ENCODE results near the gene RAB2B.

RAB2B gene

DNA sequence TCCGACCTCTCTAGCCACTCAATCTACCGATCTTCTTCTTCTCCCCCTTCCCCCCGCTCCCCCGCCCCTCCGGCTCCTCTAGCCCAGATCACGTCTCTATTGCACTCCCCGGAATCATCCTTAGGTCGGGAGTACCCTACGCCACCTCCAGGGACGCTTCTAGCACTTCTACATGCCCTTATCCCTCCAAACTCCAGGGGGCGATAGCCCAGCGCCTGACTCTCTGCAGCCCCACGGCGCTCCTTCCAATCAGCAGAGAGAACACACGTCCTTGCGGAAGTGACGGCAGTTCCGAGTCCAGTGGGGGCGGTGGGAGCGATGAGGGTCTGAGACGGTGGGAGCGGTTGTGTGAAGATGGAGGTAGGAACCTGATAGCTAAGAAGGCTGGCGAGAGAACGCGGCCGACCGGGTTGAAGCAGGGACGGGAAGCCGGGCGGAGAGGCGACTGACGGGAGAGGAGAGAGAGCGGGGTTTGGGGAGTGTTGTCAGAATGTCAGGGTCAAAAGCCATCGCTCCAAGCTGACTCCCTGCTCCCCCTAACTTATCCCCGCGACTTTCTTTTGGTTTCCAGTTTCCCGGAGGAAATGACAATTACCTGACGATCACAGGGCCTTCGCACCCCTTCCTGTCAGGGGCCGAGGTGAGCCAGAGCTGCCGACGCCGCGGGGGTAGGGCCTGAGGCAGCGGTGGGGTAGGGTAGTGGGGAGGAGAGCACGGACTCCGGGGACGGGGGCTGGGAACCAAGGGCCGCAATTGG is at the start of gene RAB2B, which contains the start of gene TOX4:
RAB2B (minus strand) TSS at position 35 of the 757 bp plus-strand sequence. CDS start 87 bp downstream, outside the sequence.
TOX4 (plus strand) TSS at position 271 of the 757 bp plus-strand sequence; CDS start at position 355, 84 bp downstream.
- intact Hi-C loops (cut with DNase I) = loop anchor here (1.0 to 2.0 kb wide), 2 partner anchors 21 to 34 kb away; partner anchors contain the start of genes CHD8 and METTL3
- DNase-seq = peak; percentile 93 to 100 (median 98)

DNA sequence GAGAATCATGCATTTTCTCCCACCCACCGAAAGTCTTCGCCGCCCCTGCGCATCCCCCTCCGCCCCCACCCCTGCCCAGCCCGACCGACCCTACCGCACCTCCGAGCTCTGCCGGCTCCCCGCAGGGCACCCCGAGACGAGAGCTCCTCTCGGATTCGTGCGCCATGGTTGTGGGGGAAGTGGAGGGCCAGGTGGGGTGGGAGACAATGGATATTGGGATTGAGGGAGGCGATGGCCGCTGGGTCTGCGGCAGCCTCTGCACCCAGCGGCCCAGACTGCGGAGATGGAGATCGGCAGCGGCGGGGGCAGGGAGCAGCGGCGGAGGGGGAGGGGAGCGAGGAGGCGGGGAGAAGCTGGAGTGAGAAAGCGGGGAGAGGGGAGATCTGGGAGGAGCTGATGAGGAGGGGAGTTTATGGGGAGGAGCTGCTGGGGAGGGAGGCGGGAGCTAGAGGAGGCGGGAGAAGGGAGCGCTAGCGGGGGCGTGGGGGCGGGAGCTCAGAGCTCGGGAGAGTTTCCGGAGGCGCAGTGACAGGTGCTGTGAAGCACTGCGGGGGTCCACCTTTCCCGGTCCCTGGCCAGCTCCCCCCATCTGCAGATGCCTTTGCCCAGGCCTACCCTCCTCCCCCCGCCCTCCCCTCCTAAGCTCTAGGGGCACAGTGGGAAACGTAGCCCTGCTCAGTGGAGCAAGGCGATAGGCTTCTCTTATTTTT is 49.4 kb upstream of the RAB2B start, which contains the start of gene SALL2:
SALL2 (minus strand) TSS at position 385 of the 710 bp plus-strand sequence; CDS start at position 166, 219 bp downstream.
- intact Hi-C loops (cut with DNase I) = no loop called here
- DNase-seq = peak; percentile 66 to 95 (median 87)

GRCh38 chr14:21525571-21525961 is 48.8 kb upstream of the RAB2B start:
- intact Hi-C loops (cut with DNase I) = no loop called here
- peak in 40 of 42 donors; percentile 20 to 82 (median 57) for DNase-seq

GRCh38 chr14:21524575-21525490 is 48.1 kb upstream of the RAB2B start:
- intact Hi-C loops (cut with DNase I) = no loop called here
- DNase-seq = peak in 13 of 42 donors; percentile 9 to 60 (median 29)

- intact Hi-C loops (cut with DNase I) = no loop called here
- no peak for DNase-seq
Measured at GRCh38 chr14:21523203-21523602, 46.4 kb upstream of the RAB2B start.

GRCh38 chr14:21521501-21521900 is 44.7 kb upstream of the RAB2B start:
- no peak for DNase-seq
- intact Hi-C loops (cut with DNase I) = no loop called here

DNA sequence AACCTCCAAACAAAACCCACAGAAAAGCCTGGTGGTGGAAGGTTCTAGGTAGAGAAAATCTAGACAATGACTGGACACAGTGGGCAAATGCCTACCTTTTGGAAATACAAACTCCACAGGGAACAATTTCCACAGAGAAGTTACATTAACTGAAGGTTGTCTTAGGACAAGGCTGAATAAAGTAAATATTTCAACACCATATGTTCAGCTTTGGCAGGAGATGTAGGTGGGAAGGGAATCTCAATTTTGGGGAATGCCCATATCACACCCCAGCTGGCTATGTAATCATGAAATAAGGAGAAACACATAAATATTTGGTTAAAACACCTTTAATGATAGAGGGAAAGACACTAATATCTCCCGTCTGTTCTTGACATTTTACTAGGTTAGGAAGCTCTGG is 44.0 kb upstream of the RAB2B start:
- DNase-seq = no peak

DNA sequence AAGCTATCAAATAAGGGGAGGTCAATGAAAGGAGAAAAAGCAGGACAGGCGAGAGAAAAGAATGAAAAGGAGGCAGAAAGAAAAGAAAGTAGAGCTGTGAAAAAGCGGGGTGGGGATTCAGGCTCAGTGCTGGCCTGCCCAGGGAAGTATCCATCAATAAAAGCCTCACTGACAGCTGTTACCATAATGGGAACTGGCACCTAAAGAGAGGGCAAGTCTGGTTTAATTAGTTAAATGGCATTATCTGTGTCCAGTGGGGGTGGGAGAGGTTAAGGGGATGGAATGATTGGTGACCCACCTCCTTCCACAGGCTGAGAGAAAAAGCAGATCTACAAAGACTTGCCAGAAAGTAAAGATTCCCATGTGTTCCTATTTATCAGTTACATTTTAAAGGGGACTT is 42.0 kb upstream of the RAB2B start:
- intact Hi-C loops (cut with DNase I) = no loop called here
- no peak for DNase-seq

More for the DNA sequence above, 44.0 kb upstream of the RAB2B start:
- intact Hi-C loops (cut with DNase I) = no loop called here

- intact Hi-C loops (cut with DNase I) = no loop called here
Measured at GRCh38 chr14:21514341-21514740, 37.6 kb upstream of the RAB2B start.

GRCh38 chr14:21510735-21511657 is 34.2 kb upstream of the RAB2B start, which contains the start of gene METTL3:
METTL3 (minus strand) TSS chr14:21511340; CDS start chr14:21511223, 117 bp downstream.
- DNase-seq = peak; percentile 89 to 99 (median 97)
- intact Hi-C loops (cut with DNase I) = loop anchor here (2.0 kb wide), 1 partner anchor 34 kb away; the partner anchor contains the start of genes RAB2B and TOX4

More at GRCh38 chr14:21514341-21514740, 37.6 kb upstream of the RAB2B start:
- no peak for DNase-seq

- intact Hi-C loops (cut with DNase I) = loop anchor here (2.0 to 10.0 kb wide), 2 partner anchors 33 to 45 kb away; partner anchors contain the start of genes RAB2B and TOX4
- no peak for DNase-seq
Measured at GRCh38 chr14:21509432-21510143, 32.8 kb upstream of the RAB2B start.

DNA sequence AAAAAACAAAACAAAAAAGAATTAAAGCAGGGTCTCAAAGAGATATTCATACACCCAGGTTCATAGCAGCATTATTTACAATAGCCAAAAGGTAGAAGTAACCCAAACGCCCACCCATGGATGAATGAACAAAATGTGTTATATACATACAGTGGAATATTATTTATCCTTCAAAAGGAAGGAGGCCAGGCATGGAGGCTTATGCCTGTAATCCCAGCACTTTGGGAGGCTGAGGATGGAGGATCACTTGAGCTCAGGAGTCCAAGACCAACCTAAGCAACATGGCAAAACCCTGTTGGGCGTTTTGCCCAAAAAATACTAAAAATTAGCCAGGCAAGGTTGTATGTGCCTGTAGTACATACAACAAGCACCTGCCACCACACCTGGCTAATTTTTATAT is 29.8 kb upstream of the RAB2B start:
- intact Hi-C loops (cut with DNase I) = loop anchor here (10.0 kb wide), 1 partner anchor 48 kb away; no protein-coding TSS in a partner anchor
- no peak for DNase-seq

DNA sequence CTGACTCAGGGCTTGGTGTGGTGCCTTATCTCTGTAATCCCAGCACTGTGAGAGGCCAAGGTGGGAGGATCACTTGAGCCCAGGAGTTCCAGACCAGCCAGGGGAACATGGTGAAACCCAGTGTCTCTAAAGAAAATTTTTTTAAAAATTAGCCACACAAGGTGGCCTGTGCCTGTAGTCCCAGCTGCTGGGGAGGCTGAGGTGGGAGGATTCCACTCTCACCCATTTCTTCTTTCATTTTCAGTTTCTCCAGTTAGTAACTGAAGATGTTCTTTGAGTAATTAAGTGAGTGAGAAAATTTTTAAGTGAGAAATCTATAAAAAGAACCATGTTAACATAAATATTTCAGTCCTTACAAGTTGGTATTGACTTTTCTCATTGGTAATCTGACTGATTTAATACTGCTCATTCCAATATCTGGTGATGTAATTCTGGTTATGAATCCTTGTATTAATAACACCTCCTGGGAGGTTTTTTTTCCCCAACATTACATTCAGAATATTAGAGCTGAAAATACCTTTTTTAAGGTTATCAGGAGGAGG is 28.3 kb upstream of the RAB2B start:
- DNase-seq = no peak
- intact Hi-C loops (cut with DNase I) = loop anchor here (10.0 kb wide), 1 partner anchor 50 kb away; no protein-coding TSS in a partner anchor

DNA sequence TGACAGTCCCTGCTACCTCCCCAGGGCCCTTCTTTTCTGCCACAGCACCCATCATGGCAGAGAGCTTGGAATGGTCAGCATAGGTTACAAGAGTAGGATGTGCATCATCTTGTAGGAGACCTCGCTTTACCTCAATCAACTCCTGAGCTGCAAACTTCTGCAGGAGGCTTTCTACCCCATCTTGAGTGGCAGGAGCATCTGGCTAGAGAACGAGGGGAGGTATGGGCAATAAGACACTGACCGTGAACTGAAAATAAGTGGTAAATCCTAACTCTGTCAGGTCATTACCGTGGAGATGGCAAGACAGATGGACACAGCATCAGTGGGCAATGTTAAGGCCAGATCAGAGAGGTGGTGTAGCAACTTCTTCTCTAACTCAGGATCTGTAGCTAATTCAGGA is 26.6 kb upstream of the RAB2B start:
- no peak for DNase-seq
- intact Hi-C loops (cut with DNase I) = loop anchor here (10.0 kb wide), 1 partner anchor 51 kb away; no protein-coding TSS in a partner anchor

DNA sequence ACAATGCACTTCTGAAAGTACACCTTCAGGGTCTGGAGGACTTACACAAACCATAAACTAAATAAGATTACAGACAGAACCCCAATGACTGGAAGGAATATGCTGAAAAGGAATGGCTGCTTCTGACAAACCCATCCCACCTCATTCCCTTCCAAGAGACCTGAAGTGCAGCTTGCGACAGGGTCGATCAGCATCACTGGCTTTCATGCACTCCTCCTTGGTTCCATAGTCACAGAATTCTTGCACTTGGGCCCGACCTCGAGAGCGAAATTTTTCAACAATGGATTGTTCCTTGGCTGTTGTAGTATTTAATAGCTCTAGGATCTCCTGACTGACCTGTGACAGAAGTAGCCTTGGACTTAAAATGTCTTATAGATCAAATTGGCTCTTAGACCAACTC is 24.8 kb upstream of the RAB2B start:
- intact Hi-C loops (cut with DNase I) = loop anchor here (10.0 kb wide), 1 partner anchor 53 kb away; no protein-coding TSS in a partner anchor
- DNase-seq = no peak
